Measurements from ENCODE around the gene OR5AK2.

GRCh38 chr11:56988614-56989013, at the start of gene OR5AK2:
- TF ChIP-seq POLR2AphosphoS5 (IDR thresholded peaks at IDR 0.05) (no peak), EP300 (IDR thresholded peaks at IDR 0.05) (no peak), CTCF (IDR thresholded peaks at IDR 0.05) (no peak), POLR2A (IDR thresholded peaks at IDR 0.05) (no peak)

All from sigmoid colon (tissue), 4 donors.